ENCODE measurements around the gene OR5B3.
"Not testable (repeated sequence)": the region's sequence is repeated elsewhere in the genome, so short reads cannot be mapped to it uniquely, and the experiment has no call there.

OR5B3 gene

GRCh38 chr11:58433638-58434203 lies 27.0 kb upstream of the OR5B3 start:
- H3K4me3 ChIP-seq (ENCODE audit: control insufficient read depth, low read depth, low read length), result no peak overlapping the region
- DNase-seq (ENCODE audit: low read depth), result no peak
- TF ChIP-seq, protein P1, sequence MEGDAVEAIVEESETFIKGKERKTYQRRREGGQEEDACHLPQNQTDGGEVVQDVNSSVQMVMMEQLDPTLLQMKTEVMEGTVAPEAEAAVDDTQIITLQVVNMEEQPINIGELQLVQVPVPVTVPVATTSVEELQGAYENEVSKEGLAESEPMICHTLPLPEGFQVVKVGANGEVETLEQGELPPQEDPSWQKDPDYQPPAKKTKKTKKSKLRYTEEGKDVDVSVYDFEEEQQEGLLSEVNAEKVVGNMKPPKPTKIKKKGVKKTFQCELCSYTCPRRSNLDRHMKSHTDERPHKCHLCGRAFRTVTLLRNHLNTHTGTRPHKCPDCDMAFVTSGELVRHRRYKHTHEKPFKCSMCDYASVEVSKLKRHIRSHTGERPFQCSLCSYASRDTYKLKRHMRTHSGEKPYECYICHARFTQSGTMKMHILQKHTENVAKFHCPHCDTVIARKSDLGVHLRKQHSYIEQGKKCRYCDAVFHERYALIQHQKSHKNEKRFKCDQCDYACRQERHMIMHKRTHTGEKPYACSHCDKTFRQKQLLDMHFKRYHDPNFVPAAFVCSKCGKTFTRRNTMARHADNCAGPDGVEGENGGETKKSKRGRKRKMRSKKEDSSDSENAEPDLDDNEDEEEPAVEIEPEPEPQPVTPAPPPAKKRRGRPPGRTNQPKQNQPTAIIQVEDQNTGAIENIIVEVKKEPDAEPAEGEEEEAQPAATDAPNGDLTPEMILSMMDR (conservative IDR thresholded peaks at IDR 0.05; ENCODE audit: control insufficient read depth, insufficient read depth, low read depth, low read length), result no peak

DNA sequence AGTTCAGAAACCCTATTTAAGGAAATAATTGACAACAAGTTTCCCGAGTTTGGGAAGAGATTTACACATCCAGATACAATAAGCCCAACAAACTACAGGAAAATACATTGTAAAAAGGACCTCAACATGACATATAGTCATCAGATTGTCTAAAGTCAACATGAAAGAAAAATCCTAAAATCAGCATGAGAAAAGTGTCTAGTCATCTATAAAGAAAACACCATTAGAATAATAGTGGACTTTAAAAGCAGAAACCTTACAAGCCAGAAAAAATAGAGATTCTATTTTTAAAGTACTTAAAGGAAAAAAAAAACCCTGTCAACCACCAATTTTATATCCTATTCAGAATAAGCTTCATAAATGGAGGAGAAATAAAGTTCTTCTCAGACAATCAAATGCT lies 22.6 kb upstream of the OR5B3 start:
- DNase-seq (ENCODE audit: low read depth), result no peak
- TF ChIP-seq, protein P1 (conservative IDR thresholded peaks at IDR 0.05; ENCODE audit: control insufficient read depth, insufficient read depth, low read depth, low read length), result no peak
- H3K4me3 ChIP-seq (ENCODE audit: control insufficient read depth, low read depth, low read length), result no peak overlapping the region

DNA sequence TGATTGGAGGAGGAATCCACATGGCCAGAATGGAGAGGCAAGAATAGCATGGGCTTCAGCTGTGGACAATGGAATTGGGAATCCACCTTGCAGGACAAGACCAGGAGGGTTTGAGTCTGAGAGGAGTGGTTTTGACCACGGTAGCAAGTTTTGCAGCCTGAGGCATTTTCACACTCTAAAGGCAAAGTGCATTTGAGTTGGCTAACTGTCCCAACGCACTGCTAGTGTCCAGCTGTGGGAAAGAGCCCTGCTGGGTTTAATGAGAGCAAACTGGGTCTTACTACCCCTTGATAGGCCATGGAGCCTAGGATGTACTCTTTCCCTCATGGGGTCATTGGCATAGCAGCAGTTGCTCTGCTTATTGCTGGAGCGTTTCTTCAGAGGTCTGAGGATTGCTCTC lies 21.3 kb upstream of the OR5B3 start, which contains the start of gene OR5B2:
Gene OR5B2 (minus strand): TSS at position 101 of the 400 bp plus-strand sequence. CDS start 4,860 bp downstream, outside the sequence.
- TF ChIP-seq, protein P1 (conservative IDR thresholded peaks at IDR 0.05; ENCODE audit: control insufficient read depth, insufficient read depth, low read depth, low read length), result no peak
- no peak for DNase-seq (ENCODE audit: low read depth)
- H3K4me3 ChIP-seq (ENCODE audit: control insufficient read depth, low read depth, low read length), result no peak within 1 kb of the TSS

DNA sequence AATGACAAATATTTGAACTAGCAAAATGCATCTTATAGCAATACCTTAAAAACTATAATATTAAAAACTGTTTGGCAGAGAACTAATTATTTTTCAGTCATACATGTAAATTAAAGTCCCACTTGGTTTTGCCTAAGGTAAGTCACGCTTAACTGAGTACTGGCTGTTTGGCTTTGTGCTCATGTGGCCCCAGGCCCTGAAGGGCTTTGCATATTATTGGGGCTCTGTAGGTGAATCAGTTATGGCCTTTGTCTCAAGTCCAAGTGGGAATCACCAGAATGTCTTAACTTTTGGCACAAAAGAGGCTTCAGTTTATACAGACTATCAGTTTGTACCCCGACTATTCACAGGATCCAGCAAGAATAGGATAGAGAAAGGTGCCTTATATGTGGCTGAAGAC lies 7.1 kb downstream of the OR5B3 start:
- H3K4me3 ChIP-seq (ENCODE audit: control insufficient read depth, low read depth, low read length); DNase-seq (ENCODE audit: low read depth): not testable (repeated sequence)

DNA sequence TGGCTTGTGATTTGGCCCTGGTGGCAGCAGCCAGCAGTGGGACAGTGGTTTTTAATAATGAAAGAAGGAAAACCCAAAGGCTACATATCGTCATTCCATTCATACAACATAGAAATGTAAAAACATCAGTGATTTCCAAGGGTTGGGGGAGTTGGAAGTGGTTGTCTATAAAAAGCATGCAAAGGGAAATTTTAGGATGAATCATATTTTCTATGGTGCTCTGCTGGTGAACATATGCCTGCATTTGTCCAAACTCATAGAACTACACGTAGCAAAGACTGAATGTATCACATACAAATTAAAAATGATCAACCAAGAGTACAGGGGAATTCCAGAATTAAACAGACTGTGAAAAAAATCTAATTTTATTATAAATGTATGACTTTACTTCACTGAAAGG lies 11.1 kb downstream of the OR5B3 start:
- DNase-seq (ENCODE audit: low read depth), result peak; percentile 32
- TF ChIP-seq, protein P1 (conservative IDR thresholded peaks at IDR 0.05; ENCODE audit: control insufficient read depth, insufficient read depth, low read depth, low read length), result no peak

GRCh38 chr11:58394195-58394594 lies 12.5 kb downstream of the OR5B3 start:
- peak; percentile 76 for DNase-seq (ENCODE audit: low read depth)
- TF ChIP-seq, protein P1 (conservative IDR thresholded peaks at IDR 0.05; ENCODE audit: control insufficient read depth, insufficient read depth, low read depth, low read length), result no peak
- no peak overlapping the region for H3K4me3 ChIP-seq (ENCODE audit: control insufficient read depth, low read depth, low read length)

More for the DNA sequence above, 11.1 kb downstream of the OR5B3 start:
- no peak overlapping the region for H3K4me3 ChIP-seq (ENCODE audit: control insufficient read depth, low read depth, low read length)

DNA sequence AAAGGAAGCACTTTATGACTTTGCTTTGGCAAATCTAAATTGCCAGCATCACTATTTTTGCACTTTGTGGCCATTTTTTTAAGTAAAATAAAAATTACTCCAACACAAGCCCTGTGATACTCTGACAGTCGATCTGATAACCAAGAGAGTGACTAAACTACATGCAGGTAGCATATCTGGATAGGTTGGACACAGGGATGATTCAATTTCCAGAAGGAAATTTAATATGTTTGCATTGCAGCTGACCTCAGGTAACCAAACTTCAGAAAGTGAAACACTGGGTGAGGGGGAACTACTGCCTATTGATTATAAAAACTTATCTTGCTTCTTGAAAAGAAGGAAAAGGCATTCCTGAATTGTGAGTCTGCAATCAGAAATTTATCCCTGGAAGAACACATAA lies 13.9 kb downstream of the OR5B3 start:
- no peak overlapping the region for H3K4me3 ChIP-seq (ENCODE audit: control insufficient read depth, low read depth, low read length)
- TF ChIP-seq, protein P1 (conservative IDR thresholded peaks at IDR 0.05; ENCODE audit: control insufficient read depth, insufficient read depth, low read depth, low read length), result no peak
- no peak for DNase-seq (ENCODE audit: low read depth)

Data from fibroblast of mammary gland (primary cell).